Smooth muscle cell (in vitro differentiated cells): ENCODE measurements around the gene ZDHHC8. TPM values are rescaled to one million over a fixed set of nuclear protein-coding genes. Genes with fewer than 3 reads are reported as not detected.

Experiments
- DNase-seq: peaks from one replicate; lab custom pipeline; 2025; ENCODE audit not compliant: unreplicated experiment; lab: John Stamatoyannopoulos, UW
- H2AFZ ChIP-seq: fragments of 200-600 bp; sonication (generic); 2 replicates; pipeline ENCODE4 v1.6.0; 2016; ENCODE audit warnings: antibody characterized with exemption, low read depth, mild to moderate bottlenecking
- H3F3A ChIP-seq: fragments of 200-600 bp; sonication (generic); 2 replicates; pipeline ENCODE4 v1.6.0; 2017; ENCODE audit warnings: antibody characterized with exemption, low read depth
- H3K27ac ChIP-seq: fragments of 200-600 bp; sonication (generic); 2 replicates; pipeline ENCODE4 v1.5.1; 2016; ENCODE audit warnings: low read depth, mild to moderate bottlenecking
- H3K27me3 ChIP-seq: fragments of 200-600 bp; sonication (generic); 2 replicates; pipeline ENCODE4 v1.6.1; 2016; ENCODE audit warnings: low read depth, mild to moderate bottlenecking
- H3K36me3 ChIP-seq: fragments of 200-600 bp; sonication (generic); 2 replicates; pipeline ENCODE4 v1.5.1; 2016; ENCODE audit warnings: low read depth
- H3K4me1 ChIP-seq: fragments of 200-600 bp; sonication (generic); 2 replicates; pipeline ENCODE4 v1.5.1; 2016; ENCODE audit warnings: low read depth
- H3K4me2 ChIP-seq: fragments of 200-600 bp; sonication (generic); 2 replicates; pipeline ENCODE4 v1.6.0; 2016; ENCODE audit warnings: mild to moderate bottlenecking
- H3K4me3 ChIP-seq: fragments of 200-600 bp; sonication (generic); 2 replicates; pipeline ENCODE4 v1.5.1; 2016; ENCODE audit warnings: mild to moderate bottlenecking
- H3K79me2 ChIP-seq: fragments of 200-600 bp; sonication (generic); 2 replicates; pipeline ENCODE4 v1.6.0; 2016; ENCODE audit warnings: low read depth, mild to moderate bottlenecking
- H3K9ac ChIP-seq: fragments of 200-600 bp; sonication (generic); 2 replicates; pipeline ENCODE4 v1.6.0; 2016; ENCODE audit warnings: low read depth
- H3K9me3 ChIP-seq: fragments of 200-600 bp; sonication (generic); replicated peaks from 2 replicates; pipeline ENCODE4 v1.5.1; 2016; ENCODE audit warnings: low read depth
- H4K20me1 ChIP-seq: fragments of 200-600 bp; sonication (generic); 2 replicates; pipeline ENCODE4 v1.6.0; 2016; ENCODE audit warnings: low read depth
- CTCF ChIP-seq: fragments of 200-600 bp; sonication (generic); IDR thresholded peaks from 2 replicates; pipeline ENCODE4 v1.5.1; 2017; ENCODE audit warnings: borderline replicate concordance, mild to moderate bottlenecking, antibody characterized with exemption; ENCODE audit not compliant: insufficient read depth, poor library complexity, severe bottlenecking
- WGBS: methylation state at CpG from one replicate; pipeline ENCODE4 v1.1.7; 2016; ENCODE audit warnings: low lambda C conversion rate; 5-methylcytosine and 5-hydroxymethylcytosine counted together
- microRNA counts: library from miRNA; unstranded; fragments of <30 nt; microRNA quantifications from one replicate; lab custom pipeline; 2016
- microRNA-seq: library from miRNA; unstranded; fragments of <30 nt; microRNA quantifications from one replicate; pipeline ENCODE4, GENCODE V29; 2016; ENCODE audit warnings: borderline number of aligned reads
- polyA plus RNA-seq: library from polyadenylated mRNA; unstranded; fragments of >200 nt; fragmentation: Nextera tagmentation; extraction: Ambion mirVana; gene quantifications from 2 replicates; pipeline ENCODE4 v1.2.1, GENCODE V29; 2016
- small RNA-seq: library from RNA; depleted of rRNA; stranded (forward); fragments of <200 nt; gene quantifications from one replicate; pipeline ENCODE3, GENCODE V24; 2014
- total RNA-seq: library from RNA; depleted of rRNA; stranded (reverse); fragments of >200 nt; gene quantifications from 2 replicates; pipeline ENCODE4 v1.2.3, GENCODE V29; 2014

Gene ZDHHC8
- total and polyA plus RNA-seq, 2 experiments from 2014 or later = 12.7 to 53.9 TPM

GRCh38 chr22:20196094-20196842, 64.7 kb downstream of the ZDHHC8 start:
- Histone ChIP-seq H3K27me3 (no peaks in the 10 kb centered on the region), H3K9ac (no peak overlapping the region)
- 89% methylated on average over 19 of the region's 19 CpGs for WGBS

More at GRCh38 chr22:20196094-20196842, 64.7 kb downstream of the ZDHHC8 start:
- Histone ChIP-seq H3K4me2 (no peak overlapping the region), H3K79me2 (no peaks in the 10 kb centered on the region), H2AFZ (no peak overlapping the region), H3K4me3 (no peak overlapping the region), H3K27ac (no peak overlapping the region), H3F3A (no peaks in the 10 kb centered on the region), H3K9me3 (no peaks in the 10 kb centered on the region), H4K20me1 (no peaks in the 10 kb centered on the region), H3K36me3 (no peaks in the 10 kb centered on the region), H3K4me1 (no peaks in the 10 kb centered on the region)
- DNase-seq = no peak
- TF ChIP-seq CTCF = no peak

MicroRNAs within 50 kb of the gene (microRNA counts, 767-probe panel; counts per million panel counts)
- 183 counts per million for microRNA hsa-miR-1306-3p (lab: Ali Mortazavi, UCI)

Small RNA genes within 50 kb of the gene (microRNA-seq; reads per million reads assigned to microRNA genes)
- gene MIR6816 = not detected

Small RNA genes within 50 kb of the gene (small RNA-seq; reads per million reads assigned to genes)
- gene MIR6816 (0.11 reads per million), gene RF00599 (not detected)

Other genes starting within 250 kb of the ZDHHC8 start
- gene COMT, start 190.0 kb upstream of the ZDHHC8 start, total RNA-seq = 4.1 and 9.9 TPM in 2 replicates
- 6.2 and 34.1 TPM in 2 replicates for gene COMT, start 190.0 kb upstream of the ZDHHC8 start, polyA plus RNA-seq
- 0.36 TPM in 1 of 2 replicates, not detected in the other for gene TXNRD2, start 190.0 kb upstream of the ZDHHC8 start, total RNA-seq
- gene TXNRD2, start 190.0 kb upstream of the ZDHHC8 start, polyA plus RNA-seq = 0.99 and 3.2 TPM in 2 replicates
- 7.1 and 10.6 TPM in 2 replicates for gene ARVCF, start 115.0 kb upstream of the ZDHHC8 start, total RNA-seq
- gene ARVCF, start 115.0 kb upstream of the ZDHHC8 start, polyA plus RNA-seq = 5.4 and 11.1 TPM in 2 replicates
- 10.8 and 13.1 TPM in 2 replicates for gene TANGO2, start 110.7 kb upstream of the ZDHHC8 start, total RNA-seq
- gene TANGO2, start 110.7 kb upstream of the ZDHHC8 start, polyA plus RNA-seq = 14.7 and 20.4 TPM in 2 replicates
- gene DGCR8, start 51.6 kb upstream of the ZDHHC8 start, total RNA-seq = 9.7 and 10.3 TPM in 2 replicates
- 6.5 and 14.6 TPM in 2 replicates for gene DGCR8, start 51.6 kb upstream of the ZDHHC8 start, polyA plus RNA-seq
- gene RANBP1, start 15.7 kb upstream of the ZDHHC8 start, total RNA-seq = 278 and 331 TPM in 2 replicates
- gene RANBP1, start 15.7 kb upstream of the ZDHHC8 start, polyA plus RNA-seq = 196 and 235 TPM in 2 replicates
- 21.1 and 25.9 TPM in 2 replicates for gene TRMT2A, start 14.6 kb upstream of the ZDHHC8 start, total RNA-seq
- 32.1 and 38.9 TPM in 2 replicates for gene TRMT2A, start 14.6 kb upstream of the ZDHHC8 start, polyA plus RNA-seq
- not detected in 2 replicates for gene CCDC188, start 19.3 kb downstream of the ZDHHC8 start, total RNA-seq
- not detected in 2 replicates for gene CCDC188, start 19.3 kb downstream of the ZDHHC8 start, polyA plus RNA-seq
- gene RTN4R, start 136.5 kb downstream of the ZDHHC8 start, total RNA-seq = 1.8 and 3.9 TPM in 2 replicates
- gene RTN4R, start 136.5 kb downstream of the ZDHHC8 start, polyA plus RNA-seq = 4.7 and 8.4 TPM in 2 replicates
- gene DGCR6L, start 188.3 kb downstream of the ZDHHC8 start, total RNA-seq = 22.2 and 30.3 TPM in 2 replicates
- 74.8 and 77.6 TPM in 2 replicates for gene DGCR6L, start 188.3 kb downstream of the ZDHHC8 start, polyA plus RNA-seq